T-helper 2 cell treated with Interferon-gamma antibody and Interleukin-4, amounts not matched to agents 100 ng/mL and 5 ng/mL, for 36 hours (primary cell): Measurements from ENCODE around the gene SNX24. TPM values are rescaled to one million over a fixed set of nuclear protein-coding genes. Genes with fewer than 3 reads are reported as not detected.

Experiments used
- intact Hi-C: fragments of 100-400 bp; cut with micrococcal nuclease; formaldehyde crosslinking; loops from one replicate; pipeline ENCODE4 v1.15.1; 2023
- total RNA-seq: library from RNA; stranded (reverse); gene quantifications from 2 replicates; pipeline ENCODE4 v1.2.3, GENCODE V29; 2022

Gene SNX24
- total RNA-seq, 1 donor from 2014 or later: 3.3 TPM

- intact Hi-C loops: loop anchor here (5.0 kb wide), 1 partner anchor 808 kb away; no protein-coding TSS in a partner anchor
These were observed 155.3 kb downstream of the SNX24 start for GRCh38 chr5:123000731-123001130.

- intact Hi-C loops: loop anchor here (5.0 kb wide), 1 partner anchor 810 kb away; no protein-coding TSS in a partner anchor
These were observed 156.4 kb downstream of the SNX24 start for GRCh38 chr5:123001808-123002207.

- intact Hi-C loops: no loop called here
These were observed 161.8 kb downstream of the SNX24 start for GRCh38 chr5:123007182-123007581.

GRCh38 chr5:123007754-123008153 is 162.3 kb downstream of the SNX24 start:
- intact Hi-C loops: no loop called here

- intact Hi-C loops: no loop called here
These were observed 166.9 kb downstream of the SNX24 start for GRCh38 chr5:123012321-123012720.

- intact Hi-C loops: no loop called here
These were observed 169.3 kb downstream of the SNX24 start for GRCh38 chr5:123014689-123015088.

GRCh38 chr5:123028222-123028621 is 182.8 kb downstream of the SNX24 start:
- intact Hi-C loops: no loop called here

- intact Hi-C loops: no loop called here
These were observed 187.8 kb downstream of the SNX24 start for GRCh38 chr5:123033157-123033671.

GRCh38 chr5:123035360-123035917 is 190.0 kb downstream of the SNX24 start:
- intact Hi-C loops: no loop called here

GRCh38 chr5:123035918-123036390 is 190.5 kb downstream of the SNX24 start:
- intact Hi-C loops: no loop called here

- intact Hi-C loops: no loop called here
These were observed 191.1 kb downstream of the SNX24 start, which contains the start of gene PPIC for GRCh38 chr5:123036391-123037103. TSS of gene PPIC (minus strand) at chr5:123036725. CDS start at chr5:123036625, 100 bp downstream.

- intact Hi-C loops: no loop called here
These were observed 191.6 kb downstream of the SNX24 start for GRCh38 chr5:123037104-123037418.

- intact Hi-C loops: loop anchor here (2.0 kb wide), 1 partner anchor 47 kb away; no protein-coding TSS in a partner anchor
These were observed 194.3 kb downstream of the SNX24 start for GRCh38 chr5:123039673-123040072.

GRCh38 chr5:123044926-123045617 is 199.7 kb downstream of the SNX24 start:
- intact Hi-C loops: no loop called here

GRCh38 chr5:123046222-123046621 is 200.8 kb downstream of the SNX24 start:
- intact Hi-C loops: no loop called here

GRCh38 chr5:123047706-123048105 is 202.3 kb downstream of the SNX24 start:
- intact Hi-C loops: no loop called here

- intact Hi-C loops: no loop called here
These were observed 205.8 kb downstream of the SNX24 start for GRCh38 chr5:123051206-123051605.

Other genes starting within 250 kb of the SNX24 start
- gene SNX2, start 70.5 kb upstream of the SNX24 start, total RNA-seq: 40.7 and 44.1 TPM in 2 replicates
- gene PPIC, start 191.1 kb downstream of the SNX24 start, total RNA-seq: not detected in 2 replicates
- not detected in 2 replicates for gene PRDM6, start 243.6 kb downstream of the SNX24 start, total RNA-seq